Measurements from ENCODE around the gene SNAP25. TPM values are rescaled to one million over a fixed set of nuclear protein-coding genes. Genes with fewer than 3 reads are reported as not detected.

SNAP25 gene
- total RNA-seq, 4 donors from 2014 or later, result 2.9 to 4.8 (median 3.9) TPM

DNA sequence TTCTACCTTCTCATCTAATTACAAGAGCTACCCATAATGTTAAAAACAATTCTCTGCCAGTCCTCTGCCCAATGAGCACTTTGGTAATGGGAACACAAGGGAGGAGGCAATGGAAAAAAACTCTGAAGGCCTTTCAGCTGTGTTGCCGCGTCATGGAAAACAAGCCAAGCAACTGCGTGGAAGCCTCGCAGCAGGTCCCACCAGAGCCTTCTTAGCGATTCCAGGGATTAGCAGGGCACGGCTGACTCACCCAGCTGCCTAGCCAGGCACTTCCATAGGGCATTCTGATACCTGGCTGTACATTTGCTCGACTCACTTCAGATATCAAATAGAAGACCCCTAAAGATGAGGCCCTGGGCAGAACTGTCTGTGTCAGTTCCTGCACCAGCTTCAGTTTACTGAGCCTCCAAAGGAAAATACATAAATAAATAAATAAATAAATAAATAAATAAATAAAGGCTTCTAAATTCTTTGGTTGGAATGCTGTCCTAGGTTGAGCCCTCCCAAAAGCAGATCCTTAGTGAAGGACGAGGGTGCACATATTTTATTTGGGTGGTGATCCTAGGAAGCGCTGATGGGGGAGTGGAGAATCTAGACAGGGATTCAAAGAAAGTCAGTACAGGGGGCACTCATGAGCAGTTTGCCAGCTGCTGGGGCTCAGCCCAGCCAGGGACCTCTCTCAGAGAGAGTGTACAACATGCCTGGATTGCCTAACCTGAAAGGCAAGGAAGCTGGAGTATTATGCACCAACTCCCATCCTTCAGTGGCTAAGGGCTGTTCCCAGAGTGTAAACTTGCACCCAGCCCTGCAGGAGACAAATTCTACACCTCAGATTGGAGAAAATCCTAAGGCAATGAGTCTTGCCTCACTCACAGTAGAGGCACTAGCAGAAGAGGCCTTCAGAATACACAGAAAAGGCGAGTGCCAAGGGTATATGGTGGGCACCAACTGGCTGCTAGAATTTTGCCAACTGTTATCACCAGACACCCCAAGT is 18.2 kb downstream of the SNAP25 start:
- Histone ChIP-seq H3K9me3 (no peaks in the 10 kb centered on the region), H3K27me3 (no peaks in the 10 kb centered on the region), H3K27ac (replicated peaks in 1 of 4) (no peak overlapping the region), H3K36me3 (no peaks in the 10 kb centered on the region), H3K4me3 (no peak overlapping the region), H3K4me1 (no peaks in the 10 kb centered on the region)
- 77% methylated on average over 8 of the region's 10 CpGs for WGBS
- TF ChIP-seq CTCF (IDR thresholded peaks at IDR 0.05), result no peak
- TF ChIP-seq POLR2A (IDR thresholded peaks at IDR 0.05; ENCODE audit: low read depth), result no peak
- TF ChIP-seq POLR2AphosphoS5 (IDR thresholded peaks at IDR 0.05), result no peak
- TF ChIP-seq EP300 (IDR thresholded peaks at IDR 0.05), result no peak
- DNase-seq (ENCODE audit: extremely low spot score), result no peak
- intact Hi-C loops (cut with DNase I), result no loop called here

DNA sequence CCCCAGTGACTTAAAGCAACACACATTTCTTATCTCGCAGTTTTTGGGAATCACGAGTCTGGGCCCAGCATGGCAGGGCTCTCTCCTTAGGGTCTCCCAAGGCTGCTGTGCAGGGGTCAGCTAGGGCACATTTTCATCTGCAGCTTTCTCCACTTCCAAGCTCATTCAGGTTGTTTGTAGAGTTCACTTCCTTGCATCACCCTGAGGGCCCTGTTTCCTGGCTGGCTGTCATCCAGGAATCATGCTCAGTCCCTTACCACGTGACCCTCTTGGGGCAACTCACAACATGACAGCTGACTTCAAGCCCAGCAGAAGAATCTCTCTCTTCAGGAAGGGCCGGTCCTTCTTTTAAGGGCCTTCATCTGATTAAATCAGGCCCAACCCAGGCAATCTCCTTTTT is 21.3 kb downstream of the SNAP25 start:
- no peak for DNase-seq (ENCODE audit: extremely low spot score)
- 44% methylated on average over 4 of the region's 4 CpGs for WGBS
- Histone ChIP-seq H3K4me3 (no peak overlapping the region), H3K9me3 (no peaks in the 10 kb centered on the region), H3K36me3 (no peaks in the 10 kb centered on the region), H3K27ac (replicated peaks in 1 of 4) (no peak overlapping the region), H3K27me3 (no peaks in the 10 kb centered on the region), H3K4me1 (no peaks in the 10 kb centered on the region)
- TF ChIP-seq POLR2AphosphoS5 (IDR thresholded peaks at IDR 0.05), result no peak
- no peak for TF ChIP-seq EP300 (IDR thresholded peaks at IDR 0.05)
- TF ChIP-seq POLR2A (IDR thresholded peaks at IDR 0.05; ENCODE audit: low read depth), result no peak
- TF ChIP-seq CTCF (IDR thresholded peaks at IDR 0.05), result no peak
- intact Hi-C loops (cut with DNase I), result no loop called here

DNA sequence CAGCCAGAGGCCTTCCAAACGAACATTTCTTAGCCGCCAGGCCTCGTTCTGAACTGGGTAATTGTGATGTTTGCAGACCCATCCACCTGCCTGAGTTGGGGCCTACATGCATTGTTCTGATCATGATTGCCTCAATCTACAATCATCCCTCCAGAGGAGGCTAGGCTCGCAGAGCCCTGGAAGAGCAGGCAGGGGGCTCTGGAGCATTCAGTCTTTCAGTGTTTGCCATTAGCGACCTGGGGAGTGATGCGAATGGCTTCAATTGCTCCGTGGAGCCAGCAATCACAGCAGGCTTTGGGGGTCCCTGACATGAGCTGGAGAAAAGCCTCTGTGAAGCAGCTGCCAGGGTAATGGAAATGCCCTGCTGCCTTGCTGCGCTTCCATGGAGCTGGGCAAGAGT is 22.0 kb downstream of the SNAP25 start:
- Histone ChIP-seq H3K4me1 (no peaks in the 10 kb centered on the region), H3K27ac (replicated peaks in 1 of 4) (no peak overlapping the region), H3K36me3 (no peaks in the 10 kb centered on the region), H3K4me3 (no peak overlapping the region), H3K9me3 (no peaks in the 10 kb centered on the region), H3K27me3 (no peaks in the 10 kb centered on the region)
- intact Hi-C loops (cut with DNase I), result no loop called here
- no peak for DNase-seq (ENCODE audit: extremely low spot score)
- TF ChIP-seq POLR2AphosphoS5 (IDR thresholded peaks at IDR 0.05), result no peak
- TF ChIP-seq EP300 (IDR thresholded peaks at IDR 0.05), result no peak
- TF ChIP-seq POLR2A (IDR thresholded peaks at IDR 0.05; ENCODE audit: low read depth), result no peak
- no peak for TF ChIP-seq CTCF (IDR thresholded peaks at IDR 0.05)
- 81% methylated on average over 5 of the region's 8 CpGs for WGBS

DNA sequence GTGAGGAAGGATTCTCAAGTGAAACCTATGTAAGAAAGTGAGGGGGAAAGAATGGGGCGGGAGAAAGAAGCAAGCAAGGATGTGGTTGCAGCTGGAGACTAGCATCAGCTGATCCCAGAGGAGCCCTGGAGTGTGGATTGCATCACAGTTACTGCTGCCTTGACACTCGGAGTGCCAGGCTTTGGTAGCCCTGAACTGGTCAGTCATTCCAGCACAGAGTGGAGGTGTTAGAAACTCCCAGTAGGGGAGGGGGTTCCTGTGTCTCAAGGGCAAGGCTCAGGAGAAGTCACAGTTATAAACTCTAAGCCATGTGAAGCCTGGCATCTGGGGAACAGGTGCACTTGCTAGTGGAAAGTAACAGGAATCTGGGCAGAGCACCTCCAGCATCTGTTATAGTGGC is 23.5 kb downstream of the SNAP25 start:
- no peaks in the 10 kb centered on the region for H3K27me3 ChIP-seq
- intact Hi-C loops (cut with DNase I), result no loop called here
- no peaks in the 10 kb centered on the region for H3K36me3 ChIP-seq
- no peak overlapping the region for H3K27ac ChIP-seq (replicated peaks in 1 of 4)
- H3K4me3 ChIP-seq, result no peak overlapping the region
- DNase-seq (ENCODE audit: extremely low spot score), result no peak
- 82% methylated on average over 2 of the region's 2 CpGs for WGBS
- H3K4me1 ChIP-seq, result no peaks in the 10 kb centered on the region
- TF ChIP-seq POLR2A (IDR thresholded peaks at IDR 0.05; ENCODE audit: low read depth), result no peak
- TF ChIP-seq POLR2AphosphoS5 (IDR thresholded peaks at IDR 0.05), result no peak
- no peak for TF ChIP-seq CTCF (IDR thresholded peaks at IDR 0.05)
- TF ChIP-seq EP300 (IDR thresholded peaks at IDR 0.05), result no peak
- no peaks in the 10 kb centered on the region for H3K9me3 ChIP-seq

All from esophagus muscularis mucosa (tissue), 4 donors.